ENCODE data around the gene ZNF337.
"Not testable (repeated sequence)": the region's sequence is repeated elsewhere in the genome, so short reads cannot be mapped to it uniquely, and the experiment has no call there.

The ZNF337 gene

DNA sequence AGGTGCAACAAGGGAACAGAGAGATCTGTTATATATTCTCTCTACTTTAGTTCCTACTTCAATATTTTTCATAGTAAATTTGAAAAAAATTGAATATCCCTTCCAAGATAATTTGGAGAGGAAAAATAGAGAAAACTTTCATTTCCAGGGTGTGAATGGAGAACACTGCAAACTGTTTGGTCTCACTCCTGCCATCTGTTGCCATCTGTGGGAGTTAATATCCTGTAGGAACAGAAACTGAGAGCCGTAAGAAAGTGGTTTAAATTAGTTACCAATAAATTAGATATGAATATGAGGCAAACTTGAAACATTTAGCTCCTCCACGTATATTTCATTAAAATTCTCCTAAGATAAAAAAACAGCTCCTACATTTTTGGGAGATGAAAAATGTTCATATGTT, 4.2 kb downstream of the ZNF337 start:
- no peak for DNase-seq

DNA sequence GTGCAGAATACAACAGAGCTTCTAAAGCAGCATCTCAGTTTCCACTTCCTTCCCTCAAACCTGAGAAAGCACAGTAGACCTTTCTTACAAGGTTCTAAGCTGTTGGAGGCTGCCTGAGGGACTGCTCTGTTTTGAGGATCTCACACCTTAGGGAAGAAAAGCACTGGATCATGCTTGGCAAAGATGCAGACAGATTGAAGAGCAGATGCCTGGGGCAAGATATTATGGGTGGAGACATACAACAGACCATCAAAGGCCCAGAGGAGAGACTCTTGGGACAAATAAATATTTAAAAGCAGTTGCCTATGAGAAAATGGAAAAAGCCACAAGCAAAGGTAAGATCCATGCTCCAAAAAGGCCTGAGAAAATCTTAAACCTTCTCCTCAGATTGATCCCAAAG, 6.2 kb downstream of the ZNF337 start:
- no peak for DNase-seq

DNA sequence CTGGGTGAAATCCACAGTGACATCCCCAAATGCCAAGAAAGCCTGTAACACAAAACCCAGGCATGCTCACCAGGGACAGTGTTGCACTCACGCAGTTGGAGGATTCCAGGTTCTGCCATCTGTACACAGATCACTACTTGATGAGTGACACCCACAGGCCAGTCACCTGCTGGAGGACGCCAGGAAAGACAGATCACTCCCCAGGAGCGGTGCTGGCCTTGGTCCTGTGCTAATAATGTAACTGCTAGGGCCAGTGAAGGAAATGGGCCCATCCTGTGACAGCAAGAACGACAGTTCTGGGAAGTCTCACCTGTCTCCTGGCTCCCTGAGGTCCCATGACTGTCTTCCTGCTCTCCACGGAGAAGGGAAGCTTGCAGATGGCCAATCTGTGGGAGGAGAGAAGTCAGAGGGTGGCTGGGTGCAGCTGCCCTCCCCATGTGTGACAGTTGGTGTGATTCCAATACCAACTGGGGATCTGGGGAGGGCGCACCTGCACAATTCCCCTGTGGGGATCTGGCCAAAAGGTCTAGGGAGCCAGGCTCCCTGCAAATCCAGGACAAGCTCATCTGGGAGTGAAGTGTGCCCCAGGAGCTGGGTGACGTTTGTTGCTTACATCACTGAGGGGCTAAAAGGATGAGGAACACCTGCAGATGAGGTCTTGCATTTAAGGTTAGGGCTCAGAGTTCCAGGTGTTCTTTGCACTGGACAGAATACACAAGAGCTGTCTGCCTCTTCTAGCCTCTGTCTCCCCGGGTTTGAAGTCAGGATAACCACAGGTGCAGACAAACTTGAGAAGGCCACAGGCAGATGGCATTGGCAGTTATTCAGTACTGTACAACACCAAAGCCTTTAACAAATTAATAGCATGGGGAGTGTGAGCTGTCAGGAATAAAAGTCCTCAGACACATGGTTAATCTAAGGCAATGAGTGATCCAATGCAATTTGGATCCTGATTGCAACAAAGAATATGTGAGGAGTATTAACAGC, 10.3 kb downstream of the ZNF337 start:
- no peak for DNase-seq

DNA sequence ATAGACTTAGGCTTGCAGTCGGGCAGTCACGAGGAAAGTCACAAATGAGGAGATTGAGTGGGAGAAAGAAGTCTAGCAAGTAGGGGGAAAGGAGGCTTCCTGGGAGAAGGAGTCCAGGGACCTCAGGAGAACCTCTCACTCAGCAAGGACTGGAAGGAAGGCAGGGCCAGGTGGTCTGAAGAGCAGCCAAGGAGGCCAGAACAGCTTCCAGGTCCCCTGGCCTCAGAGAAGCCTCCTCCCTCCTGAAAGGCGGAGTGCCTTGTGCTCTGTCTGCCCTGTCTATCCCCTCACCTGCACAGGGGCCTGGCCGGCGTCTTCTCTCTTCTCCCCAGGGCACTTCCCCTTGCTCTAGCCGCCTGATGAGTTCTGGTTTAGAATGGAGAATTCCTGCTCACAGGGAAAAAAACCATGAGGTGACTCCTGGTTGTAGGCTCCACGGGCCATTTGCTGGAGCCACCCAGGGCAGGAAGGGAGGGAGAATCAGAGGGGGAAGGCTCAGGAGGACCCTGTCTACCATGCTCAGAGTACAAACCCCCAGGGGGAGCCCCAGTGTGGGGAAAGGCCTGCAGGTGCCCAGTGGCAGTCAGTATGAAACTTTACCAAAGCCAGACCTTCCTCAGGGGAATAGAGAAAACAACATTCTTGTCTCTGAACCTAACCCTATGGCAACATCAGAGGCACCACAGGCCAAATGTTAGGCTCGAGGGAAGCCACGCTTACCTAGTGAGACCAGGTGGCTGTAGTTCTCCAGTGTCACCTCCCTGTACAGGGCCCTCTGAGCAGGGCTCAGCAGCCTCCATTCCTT, 11.2 kb downstream of the ZNF337 start:
- no peak for DNase-seq

DNA sequence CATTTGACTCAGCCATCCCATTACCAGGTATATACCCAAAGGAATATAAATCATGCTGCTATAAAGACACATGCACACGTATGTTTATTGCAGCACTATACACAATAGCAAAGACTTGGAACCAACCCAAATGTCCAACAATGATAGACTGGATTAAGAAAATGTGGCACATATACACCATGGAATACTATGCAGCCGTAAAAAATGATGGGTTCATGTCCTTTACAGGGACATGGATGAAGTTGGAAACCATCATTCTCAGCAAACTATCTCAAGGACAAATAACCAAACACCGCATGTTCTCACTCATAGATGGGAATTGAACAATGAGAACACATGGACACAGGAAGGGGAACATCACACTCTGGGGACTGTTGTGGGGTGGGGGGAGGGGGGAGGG, 12.8 kb downstream of the ZNF337 start:
- not testable (repeated sequence) for DNase-seq

DNA sequence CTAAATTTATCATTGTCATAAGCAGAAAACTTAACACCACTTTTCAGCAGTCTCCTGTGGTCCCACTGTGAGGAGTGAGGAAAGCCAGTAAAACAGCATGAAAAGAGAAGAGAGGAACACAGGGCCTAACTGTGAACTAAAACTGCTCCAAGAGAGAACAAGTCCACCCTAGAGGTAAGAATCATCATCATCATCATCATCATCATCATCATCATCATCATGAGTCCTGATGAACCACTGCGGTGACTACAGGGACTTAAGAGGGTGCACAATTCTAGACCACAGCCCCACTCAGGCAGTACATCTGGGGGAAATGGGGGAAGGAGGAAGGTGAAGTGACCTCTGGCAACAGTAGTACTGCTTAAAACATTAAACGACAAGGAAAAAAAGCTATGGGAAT, 13.6 kb downstream of the ZNF337 start:
- no peak for DNase-seq

DNA sequence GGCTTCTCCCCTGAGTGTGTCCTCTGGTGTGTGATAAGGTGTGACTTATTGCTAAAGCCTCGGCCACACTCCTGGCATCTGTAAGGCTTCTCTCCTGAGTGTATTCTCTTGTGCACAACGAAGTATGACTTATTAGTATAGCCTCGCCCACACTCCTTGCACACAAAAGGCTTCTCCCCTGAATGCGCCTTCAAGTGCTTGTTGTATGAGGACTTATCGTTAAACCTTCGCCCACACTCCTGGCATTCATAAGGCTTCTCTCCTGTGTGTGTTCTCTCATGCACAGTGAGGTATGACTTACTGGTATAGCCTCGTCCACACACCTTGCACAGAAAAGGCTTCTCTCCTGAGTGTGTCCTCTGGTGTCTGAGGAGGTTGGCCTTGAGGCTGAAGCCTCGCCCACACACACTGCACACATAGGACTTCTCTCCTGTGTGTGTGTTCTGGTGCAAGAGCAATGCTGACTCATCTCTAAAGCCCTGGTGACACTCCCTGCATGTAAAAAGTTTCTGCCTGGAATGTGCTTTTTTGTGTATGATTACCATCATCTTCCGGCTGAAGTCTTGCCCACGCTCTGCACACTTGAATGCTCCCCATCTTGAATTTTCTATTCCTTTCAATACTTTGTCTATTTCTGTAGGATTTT, 20.4 kb downstream of the ZNF337 start:
- DNase-seq: no peak

DNA sequence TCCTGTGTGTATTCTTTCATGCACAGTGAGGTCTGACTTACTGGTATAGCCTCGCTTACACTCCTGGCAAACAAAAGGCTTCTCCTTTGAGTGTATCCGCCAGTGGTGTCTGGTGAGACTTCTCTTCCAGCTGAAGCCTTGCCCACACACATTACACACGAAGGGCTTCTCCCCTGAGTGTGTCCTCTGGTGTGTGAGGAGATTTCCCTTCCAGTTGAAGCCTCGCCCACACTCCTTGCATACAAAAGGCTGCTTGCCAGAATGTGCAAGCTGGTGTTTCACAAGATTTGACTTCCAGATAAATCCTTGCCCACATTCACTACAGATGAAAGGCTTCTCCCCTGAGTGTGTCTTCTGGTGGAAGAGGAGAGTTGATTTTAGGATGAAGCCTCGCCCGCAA, 21.5 kb downstream of the ZNF337 start:
- no peak for DNase-seq

DNA sequence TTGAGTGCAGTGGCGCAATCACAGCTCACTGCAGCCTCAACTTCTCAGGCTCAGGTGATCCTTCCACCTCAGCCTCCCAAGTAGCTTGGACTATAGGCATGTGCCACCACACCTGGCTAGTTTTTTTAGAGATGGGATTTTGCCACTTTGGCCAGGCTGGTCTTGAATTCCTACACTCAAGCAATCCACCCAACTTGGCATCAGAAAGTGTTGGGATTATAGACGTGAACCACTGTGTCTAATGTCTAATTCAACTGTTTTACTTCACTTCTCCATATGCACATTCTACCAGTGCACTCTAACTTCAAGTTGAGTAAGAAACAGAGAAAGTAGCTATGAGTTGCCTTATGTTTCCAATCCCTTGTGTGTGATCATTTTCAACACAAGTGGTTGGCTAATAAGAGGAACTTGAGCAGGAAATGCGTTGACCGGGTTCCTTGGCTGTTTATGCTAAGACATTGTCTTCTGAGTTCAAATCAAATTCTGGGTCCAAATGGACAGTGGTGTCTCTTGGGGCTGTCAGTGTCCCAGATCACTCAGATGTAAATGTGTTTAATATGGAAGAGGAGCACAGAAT, 23.9 kb downstream of the ZNF337 start:
- DNase-seq: no peak

DNA sequence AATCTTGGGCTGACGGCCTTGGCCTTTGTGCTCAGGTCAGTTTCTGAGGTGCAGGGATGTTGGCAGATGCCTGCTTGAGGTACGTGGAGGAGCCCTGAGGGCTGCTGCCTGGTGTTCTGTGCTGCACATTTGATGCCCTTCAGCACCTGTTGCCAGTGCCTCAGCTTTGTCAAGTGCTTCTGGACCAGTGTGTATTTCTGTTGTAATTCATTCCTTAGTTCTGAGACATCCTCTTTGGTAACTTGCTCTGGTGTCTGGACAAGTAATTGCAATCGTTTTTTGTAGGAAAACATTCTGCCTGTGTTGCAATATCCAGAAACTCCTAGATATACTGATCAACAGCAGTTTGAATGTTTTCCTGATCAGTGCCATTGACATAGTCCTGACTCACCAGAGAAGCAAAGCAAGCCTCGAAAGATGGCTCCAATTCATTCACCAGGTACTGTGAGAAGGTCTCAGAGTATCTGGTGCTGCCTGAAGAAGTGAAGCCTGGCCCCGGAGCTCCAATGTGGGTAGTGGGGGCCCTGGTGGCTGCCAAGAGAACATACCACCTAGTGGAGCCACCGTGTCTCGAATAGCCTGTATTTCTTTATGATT, 26.7 kb downstream of the ZNF337 start:
- no peak for DNase-seq

DNA sequence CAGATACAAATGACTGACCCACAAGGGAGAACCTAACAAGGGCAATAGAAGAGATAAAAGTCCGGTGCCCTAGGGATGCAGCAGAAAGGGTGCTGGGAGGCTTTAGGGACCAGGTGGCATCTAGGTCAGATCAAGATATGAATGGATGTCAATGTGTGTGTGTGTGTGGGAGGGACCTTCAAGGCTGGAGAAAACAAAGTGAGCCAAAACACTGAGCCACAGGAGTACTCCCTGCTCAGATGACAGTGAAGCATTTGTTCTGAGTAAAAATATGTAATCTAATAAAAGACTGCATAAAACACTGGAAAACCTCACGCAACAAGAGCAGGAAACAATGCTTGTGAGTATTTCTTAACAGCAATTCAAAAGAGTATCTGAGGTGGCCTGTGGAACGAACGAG, 28.2 kb downstream of the ZNF337 start:
- no peak for DNase-seq

DNA sequence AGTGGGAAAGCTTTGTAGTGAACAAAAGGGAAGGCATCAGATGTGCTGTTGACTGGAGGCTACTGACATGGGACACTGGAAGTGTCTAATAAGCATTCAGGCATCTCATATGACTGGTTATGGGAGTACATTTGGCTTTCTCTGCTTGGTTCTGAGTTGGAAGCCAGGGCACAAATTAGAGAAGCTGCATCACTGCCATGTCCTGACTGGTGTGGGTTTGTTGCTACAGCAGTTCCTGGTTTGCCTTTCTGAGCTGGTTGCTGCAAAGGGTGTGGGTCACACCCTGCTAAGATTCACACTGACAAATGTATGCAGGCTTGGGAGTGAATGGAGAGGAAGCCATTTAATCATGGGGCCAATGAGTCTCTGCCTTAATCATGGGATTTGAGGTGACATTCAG, 36.7 kb downstream of the ZNF337 start:
- no peak for DNase-seq

DNA sequence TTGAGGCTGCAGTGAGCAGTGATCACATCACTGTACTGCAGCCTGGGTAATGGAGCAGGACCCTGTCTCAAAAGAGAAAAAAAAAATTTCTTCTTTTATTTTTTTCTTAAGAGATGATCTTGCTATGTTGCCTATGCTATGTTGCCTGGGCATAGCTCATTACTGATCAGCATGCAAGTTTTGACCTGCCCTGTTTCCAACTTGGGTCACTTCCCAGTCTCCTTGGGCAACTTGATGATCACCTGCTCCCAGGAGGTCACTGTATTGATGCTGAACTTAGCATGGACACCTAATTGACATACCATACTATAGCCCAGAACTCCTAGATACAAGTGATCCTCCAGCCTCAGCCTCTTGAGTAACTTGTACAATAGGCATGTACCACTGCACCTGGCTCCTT, 42.2 kb downstream of the ZNF337 start:
- no peak for DNase-seq

DNA sequence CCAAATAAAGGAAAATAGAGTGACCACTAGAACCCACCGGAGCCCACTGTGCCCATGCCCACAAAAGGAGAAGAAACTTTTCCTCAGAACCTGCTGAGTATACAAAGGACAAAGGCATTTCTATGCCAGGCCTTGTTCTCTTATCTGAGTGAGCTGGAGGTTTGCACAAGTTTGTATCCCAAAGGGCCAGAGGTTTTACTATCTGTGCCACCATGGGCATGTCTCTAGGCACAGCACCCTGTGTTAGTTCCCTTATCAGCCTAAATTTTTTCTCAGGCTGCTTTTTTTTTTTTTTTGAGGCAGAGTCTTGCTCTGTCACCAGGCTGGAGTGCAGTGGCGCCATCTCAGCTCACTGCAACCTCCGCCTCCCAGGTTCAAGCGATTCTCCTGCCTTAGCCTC, 43.8 kb downstream of the ZNF337 start:
- not testable (repeated sequence) for DNase-seq

DNA sequence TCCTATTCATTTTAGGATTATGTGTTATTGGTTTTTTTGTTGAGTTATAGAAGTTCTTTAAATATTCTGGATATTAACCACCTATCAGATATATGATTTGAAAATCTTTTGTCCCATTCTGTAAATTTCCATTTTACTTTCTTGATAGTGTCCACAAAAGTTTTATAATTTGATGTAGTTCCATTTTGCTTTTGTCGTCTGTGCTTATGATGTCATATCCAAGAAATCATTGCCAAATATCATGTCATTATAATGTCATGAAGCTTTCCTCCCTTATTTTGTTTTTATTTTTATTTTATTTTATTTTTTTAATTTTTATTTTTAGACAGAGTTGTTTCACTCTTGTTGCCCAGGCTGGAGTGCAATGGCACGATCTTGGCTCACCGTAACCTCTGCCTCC, 51.8 kb downstream of the ZNF337 start:
- DNase-seq: no peak

DNA sequence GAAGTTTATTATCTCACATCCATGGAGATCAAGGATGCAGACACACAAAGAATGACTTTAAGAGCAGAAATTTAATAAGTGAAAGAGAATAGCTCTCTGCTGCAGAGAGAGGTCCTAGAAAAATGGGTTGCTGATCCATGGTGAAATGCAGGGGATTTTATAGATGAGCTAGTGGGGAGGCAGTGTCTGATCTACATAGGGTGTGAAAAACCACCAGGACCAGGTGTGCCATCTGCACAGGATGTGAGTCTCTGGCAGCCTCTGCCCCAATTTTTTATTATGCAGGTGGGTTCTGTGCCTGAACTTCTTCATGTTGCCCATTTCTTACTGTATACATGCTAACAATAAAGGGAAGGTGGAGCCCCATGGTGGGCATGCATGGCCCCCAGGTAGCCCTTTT, 52.9 kb downstream of the ZNF337 start:
- DNase-seq: peak in 1 of 2 donors; percentile 7

DNA sequence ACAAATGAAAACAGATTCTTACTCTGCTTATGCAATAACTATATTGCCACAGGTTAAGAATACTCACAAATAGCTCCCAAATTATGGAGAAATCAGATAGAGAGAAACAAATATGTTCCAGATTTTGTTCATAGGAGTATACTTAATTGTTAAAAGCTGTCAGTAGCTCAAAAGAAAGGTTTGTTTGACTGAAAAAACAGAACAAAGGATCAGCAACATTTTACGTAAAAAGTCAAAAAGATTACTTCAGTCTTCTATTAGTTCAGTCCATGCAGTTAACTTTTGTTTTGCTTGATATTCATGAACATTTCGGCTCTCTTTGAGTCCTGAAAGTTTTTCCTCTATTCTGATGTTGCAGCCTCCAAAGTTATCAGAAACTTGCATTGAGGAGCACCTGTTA, 59.4 kb downstream of the ZNF337 start:
- DNase-seq: no peak

DNA sequence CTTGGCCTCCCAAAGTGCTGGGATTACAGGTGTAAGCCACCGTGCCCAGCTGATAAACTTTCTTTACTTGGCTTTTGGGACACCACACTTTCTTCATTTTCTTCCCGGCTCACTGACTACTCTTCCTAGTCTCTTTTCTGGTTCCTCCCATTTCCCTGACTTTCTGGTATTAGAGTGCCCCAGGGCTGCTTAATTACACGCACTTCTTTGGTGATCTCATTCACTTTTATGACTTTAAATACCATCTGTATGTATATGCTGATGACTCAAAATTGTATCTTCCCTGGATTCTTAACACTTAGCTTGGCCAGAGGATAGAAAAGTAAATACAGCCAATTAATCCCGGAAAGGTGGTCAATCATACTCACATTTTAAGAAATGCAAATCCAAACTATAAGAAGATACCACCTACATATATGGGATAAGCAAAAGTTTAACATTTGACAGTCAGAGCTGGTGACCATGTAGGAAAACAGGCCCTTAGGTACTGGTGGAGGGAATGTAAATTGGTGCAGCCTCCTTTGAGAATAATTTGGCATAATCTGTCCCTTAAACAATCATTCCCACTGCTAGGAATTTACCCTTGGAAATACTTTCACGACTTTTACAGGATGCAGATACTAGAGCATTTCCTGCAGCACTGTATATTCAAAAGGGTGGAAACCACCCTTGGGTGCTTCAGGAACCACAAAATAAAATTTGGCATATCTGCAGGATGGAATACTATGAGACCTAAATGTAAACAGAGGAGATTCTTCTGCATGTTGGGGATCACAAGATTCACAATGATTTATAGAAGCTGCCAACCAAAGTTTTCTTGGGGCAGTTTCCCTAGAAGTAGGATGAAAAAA, 63.5 kb downstream of the ZNF337 start:
- no peak for DNase-seq

DNA sequence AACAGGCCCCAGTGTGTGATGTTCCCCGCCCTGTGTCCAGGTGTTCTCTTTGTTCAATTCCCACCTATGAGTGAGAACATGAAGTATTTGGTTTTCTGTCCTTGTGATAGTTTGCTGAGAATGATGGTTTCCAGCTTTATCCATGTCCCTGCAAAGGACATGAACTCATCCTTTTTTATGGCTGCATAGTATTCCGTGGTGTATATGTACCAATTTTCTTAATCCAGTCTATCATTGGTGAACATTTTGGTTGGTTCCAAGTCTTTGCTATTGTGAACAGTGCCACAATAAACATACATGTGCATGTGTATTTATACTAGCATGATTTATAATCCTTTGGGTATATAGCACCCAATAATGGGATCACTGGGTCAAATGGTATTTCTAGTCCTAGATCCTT, 66.0 kb downstream of the ZNF337 start:
- not testable (repeated sequence) for DNase-seq

DNA sequence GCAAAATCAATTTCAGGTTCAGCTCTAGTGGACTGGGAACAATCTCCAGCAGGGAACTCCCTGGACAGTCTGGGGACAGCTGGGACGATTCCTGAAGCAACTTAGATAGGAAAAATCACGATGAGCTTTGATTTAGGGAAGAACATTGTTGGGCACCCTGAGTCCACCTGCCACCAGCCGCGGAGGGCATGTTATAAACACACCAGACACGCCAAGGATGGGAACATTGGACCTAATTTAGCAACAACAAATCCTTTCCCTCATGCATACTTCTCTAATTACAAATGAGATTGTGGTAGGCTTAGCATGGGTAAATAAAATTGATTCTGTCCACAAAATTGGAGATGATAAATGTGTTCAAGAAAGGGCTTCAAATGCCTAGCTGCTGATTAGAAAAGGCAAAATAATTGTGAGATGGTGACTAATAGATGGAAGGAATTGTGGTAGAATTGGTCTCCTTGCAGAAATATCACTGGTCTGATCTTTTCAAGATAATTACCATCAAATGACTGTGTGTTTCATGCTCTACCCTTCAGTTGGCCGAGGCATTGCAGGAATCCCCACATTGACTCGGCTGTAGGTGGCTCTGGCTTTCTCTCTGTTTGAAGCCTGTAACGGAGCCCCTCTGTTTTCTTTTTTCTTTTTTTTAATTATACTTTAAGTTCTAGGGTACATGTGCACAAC, 66.7 kb downstream of the ZNF337 start:
- no peak for DNase-seq

DNA sequence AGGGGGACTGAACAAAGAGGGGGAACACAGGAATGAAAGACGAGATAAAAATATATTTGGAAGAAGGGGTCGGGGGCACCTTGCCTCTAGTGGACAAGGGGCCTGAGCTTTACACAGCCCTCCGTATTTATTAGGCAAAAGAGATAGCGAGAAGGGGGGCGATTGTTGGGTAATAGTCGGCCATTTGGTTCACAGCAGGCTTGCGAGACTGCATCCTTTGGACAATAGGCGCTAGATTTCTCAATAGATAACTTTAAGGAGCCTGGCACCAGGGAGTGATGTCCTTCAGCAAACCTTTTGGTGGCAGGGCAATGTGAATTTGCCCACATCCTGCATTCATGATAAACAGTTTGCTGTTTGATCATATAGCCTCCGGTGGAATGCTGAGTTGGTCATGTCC, 69.9 kb downstream of the ZNF337 start:
- DNase-seq: no peak

Measured in CD4-positive, alpha-beta T cell treated with Interleukin-1 beta for 1 hour (primary cell).